ENCODE data around the gene TFIP11. TPM values are rescaled to one million over a fixed set of nuclear protein-coding genes. Genes with fewer than 3 reads are reported as not detected.

The TFIP11 gene
- total and polyA plus RNA-seq, 10 of the 15 experiments (the other 5 are each of a cell fraction or from before 2014, with no cell fraction given), result 14.2 to 43.3 (median 31.9) TPM

DNA sequence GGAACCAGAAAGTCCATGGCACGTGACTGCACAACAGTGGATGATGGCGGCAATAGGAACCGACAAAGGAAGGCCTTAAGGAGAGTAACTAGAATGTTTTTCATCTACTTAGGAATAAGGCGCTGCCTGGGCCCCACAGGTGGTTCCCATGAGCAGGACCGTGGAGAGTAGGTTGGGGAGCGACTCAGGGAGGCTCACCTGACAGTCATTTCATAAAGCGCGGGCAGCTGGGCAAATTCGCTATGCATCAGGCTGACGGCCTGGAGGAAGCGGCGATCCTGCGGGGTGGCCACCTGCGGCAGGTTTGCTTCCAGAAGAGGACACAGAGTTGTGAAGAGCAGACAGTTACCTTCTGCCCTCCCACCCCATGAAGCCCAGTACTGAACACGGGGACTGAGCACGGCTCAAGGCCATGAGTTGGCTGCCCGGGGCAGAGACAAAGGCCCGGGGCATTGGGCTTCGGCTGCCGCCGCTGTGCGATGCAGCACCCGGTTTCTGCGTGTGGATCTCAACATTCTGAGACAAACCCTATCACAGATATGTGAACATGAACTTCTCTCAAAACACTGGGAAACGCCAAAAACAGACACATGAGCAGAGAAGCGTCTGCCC is 54.5 kb downstream of the TFIP11 start (continued):
- TF ChIP-seq, protein P1, sequence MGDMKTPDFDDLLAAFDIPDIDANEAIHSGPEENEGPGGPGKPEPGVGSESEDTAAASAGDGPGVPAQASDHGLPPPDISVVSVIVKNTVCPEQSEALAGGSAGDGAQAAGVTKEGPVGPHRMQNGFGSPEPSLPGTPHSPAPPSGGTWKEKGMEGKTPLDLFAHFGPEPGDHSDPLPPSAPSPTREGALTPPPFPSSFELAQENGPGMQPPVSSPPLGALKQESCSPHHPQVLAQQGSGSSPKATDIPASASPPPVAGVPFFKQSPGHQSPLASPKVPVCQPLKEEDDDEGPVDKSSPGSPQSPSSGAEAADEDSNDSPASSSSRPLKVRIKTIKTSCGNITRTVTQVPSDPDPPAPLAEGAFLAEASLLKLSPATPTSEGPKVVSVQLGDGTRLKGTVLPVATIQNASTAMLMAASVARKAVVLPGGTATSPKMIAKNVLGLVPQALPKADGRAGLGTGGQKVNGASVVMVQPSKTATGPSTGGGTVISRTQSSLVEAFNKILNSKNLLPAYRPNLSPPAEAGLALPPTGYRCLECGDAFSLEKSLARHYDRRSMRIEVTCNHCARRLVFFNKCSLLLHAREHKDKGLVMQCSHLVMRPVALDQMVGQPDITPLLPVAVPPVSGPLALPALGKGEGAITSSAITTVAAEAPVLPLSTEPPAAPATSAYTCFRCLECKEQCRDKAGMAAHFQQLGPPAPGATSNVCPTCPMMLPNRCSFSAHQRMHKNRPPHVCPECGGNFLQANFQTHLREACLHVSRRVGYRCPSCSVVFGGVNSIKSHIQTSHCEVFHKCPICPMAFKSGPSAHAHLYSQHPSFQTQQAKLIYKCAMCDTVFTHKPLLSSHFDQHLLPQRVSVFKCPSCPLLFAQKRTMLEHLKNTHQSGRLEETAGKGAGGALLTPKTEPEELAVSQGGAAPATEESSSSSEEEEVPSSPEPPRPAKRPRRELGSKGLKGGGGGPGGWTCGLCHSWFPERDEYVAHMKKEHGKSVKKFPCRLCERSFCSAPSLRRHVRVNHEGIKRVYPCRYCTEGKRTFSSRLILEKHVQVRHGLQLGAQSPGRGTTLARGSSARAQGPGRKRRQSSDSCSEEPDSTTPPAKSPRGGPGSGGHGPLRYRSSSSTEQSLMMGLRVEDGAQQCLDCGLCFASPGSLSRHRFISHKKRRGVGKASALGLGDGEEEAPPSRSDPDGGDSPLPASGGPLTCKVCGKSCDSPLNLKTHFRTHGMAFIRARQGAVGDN (IDR thresholded peaks at IDR 0.05), result no peak
- TF ChIP-seq RB1 (IDR thresholded peaks at IDR 0.05; ENCODE audit: borderline replicate concordance) (no peak), JUND (IDR thresholded peaks at IDR 0.05; ENCODE audit: low read depth, low read length) (no peak), KLF5 (IDR thresholded peaks at IDR 0.05; ENCODE audit: partially characterized antibody) (no peak)

- no TSS peak for BruUV-seq (replicated peaks)
- ATAC-seq (no peak), FAIRE-seq (no peak), DNase-seq (ENCODE audit: low read depth, low spot score) (no peak)
- CTCF ChIA-PET, result no interaction called here
- Histone ChIP-seq H3K4me2 (ENCODE audit: control insufficient read depth, insufficient read depth) (no peak overlapping the region), H3K79me2 (ENCODE audit: control insufficient read depth, insufficient read depth, low read length) (no peaks in the 10 kb centered on the region), H4K20me1 (ENCODE audit: control insufficient read depth, insufficient read depth) (0 out of 2 replicates have a peak, but pooled peaks cover 3% of the 10 kb centered on the region), H3K9me3 (replicated peaks; ENCODE audit: control insufficient read depth, insufficient read depth, low read length) (no peaks in the 10 kb centered on the region), H3K36me3 (ENCODE audit: control insufficient read depth in 2 of 2, insufficient read depth in 2 of 2, low read length in 1 of 2) (peaks cover 18 to 22% of the 10 kb centered on the region in 2 experiments), H3K4me1 (ENCODE audit: control insufficient read depth, insufficient read depth, low read length) (no peaks in the 10 kb centered on the region), H3K4me3 (no peak overlapping the region), H3K9ac (ENCODE audit: control insufficient read depth, insufficient read depth, low read length) (no peak overlapping the region), H3K27me3 (replicated peaks in 1 of 2; ENCODE audit: control insufficient read depth in 2 of 2, insufficient read depth in 2 of 2, low read length in 1 of 2) (no peaks in the 10 kb centered on the region), H2AFZ (ENCODE audit: control insufficient read depth, low read depth, low read length) (no peak overlapping the region), H3K27ac (ENCODE audit: control insufficient read depth, insufficient read depth) (no peak overlapping the region)
- SMC1A ChIA-PET (ENCODE audit: uncharacterized antibody, unreplicated experiment), result interaction anchor here (1.6 kb wide), 1 partner anchor 8 kb away, joined by 4 read pairs; no protein-coding TSS in a partner anchor
- RAD21 ChIA-PET (ENCODE audit: unreplicated experiment), result no interaction called here
- TF ChIP-seq LARP7 (IDR thresholded peaks at IDR 0.05), result no peak
- no peak for TF ChIP-seq CHD4 (IDR thresholded peaks at IDR 0.05)
- TF ChIP-seq, protein P2, sequence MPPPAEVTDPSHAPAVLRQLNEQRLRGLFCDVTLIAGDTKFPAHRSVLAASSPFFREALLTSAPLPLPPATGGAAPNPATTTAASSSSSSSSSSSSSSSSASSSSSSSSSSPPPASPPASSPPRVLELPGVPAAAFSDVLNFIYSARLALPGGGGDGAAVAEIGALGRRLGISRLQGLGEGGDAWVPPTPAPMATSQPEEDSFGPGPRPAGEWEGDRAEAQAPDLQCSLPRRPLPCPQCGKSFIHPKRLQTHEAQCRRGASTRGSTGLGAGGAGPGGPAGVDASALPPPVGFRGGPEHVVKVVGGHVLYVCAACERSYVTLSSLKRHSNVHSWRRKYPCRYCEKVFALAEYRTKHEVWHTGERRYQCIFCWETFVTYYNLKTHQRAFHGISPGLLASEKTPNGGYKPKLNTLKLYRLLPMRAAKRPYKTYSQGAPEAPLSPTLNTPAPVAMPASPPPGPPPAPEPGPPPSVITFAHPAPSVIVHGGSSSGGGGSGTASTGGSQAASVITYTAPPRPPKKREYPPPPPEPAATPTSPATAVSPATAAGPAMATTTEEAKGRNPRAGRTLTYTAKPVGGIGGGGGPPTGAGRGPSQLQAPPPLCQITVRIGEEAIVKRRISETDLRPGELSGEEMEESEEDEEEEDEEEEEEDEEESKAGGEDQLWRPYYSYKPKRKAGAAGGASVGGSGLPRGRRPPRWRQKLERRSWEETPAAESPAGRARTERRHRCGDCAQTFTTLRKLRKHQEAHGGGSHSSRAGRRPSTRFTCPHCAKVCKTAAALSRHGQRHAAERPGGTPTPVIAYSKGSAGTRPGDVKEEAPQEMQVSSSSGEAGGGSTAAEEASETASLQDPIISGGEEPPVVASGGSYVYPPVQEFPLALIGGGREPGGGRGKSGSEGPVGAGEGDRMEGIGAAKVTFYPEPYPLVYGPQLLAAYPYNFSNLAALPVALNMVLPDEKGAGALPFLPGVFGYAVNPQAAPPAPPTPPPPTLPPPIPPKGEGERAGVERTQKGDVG (CRISPR knock-in tag; IDR thresholded peaks at IDR 0.05), result no peak
- in situ Hi-C loops (cut with MboI) (no loop called here), intact Hi-C loops (cut with micrococcal nuclease; ENCODE audit: unreplicated experiment) (no loop called here)
- POLR2A ChIA-PET, result no interaction called here
- 80% methylated on average over 5 of the region's 5 CpGs for WGBS (ENCODE audit: insufficient coverage, insufficient replicate concordance, low lambda C conversion rate, missing lambda C conversion rate)
Observed at GRCh38 chr22:26453812-26454500, 58.3 kb downstream of the TFIP11 start.

All from GM12878 (cell line).